ENCODE results near the gene MCMBP. TPM values are rescaled to one million over a fixed set of nuclear protein-coding genes. Genes with fewer than 3 reads are reported as not detected.

The MCMBP gene
- total RNA-seq, 1 donor, result 48.1 TPM

DNA sequence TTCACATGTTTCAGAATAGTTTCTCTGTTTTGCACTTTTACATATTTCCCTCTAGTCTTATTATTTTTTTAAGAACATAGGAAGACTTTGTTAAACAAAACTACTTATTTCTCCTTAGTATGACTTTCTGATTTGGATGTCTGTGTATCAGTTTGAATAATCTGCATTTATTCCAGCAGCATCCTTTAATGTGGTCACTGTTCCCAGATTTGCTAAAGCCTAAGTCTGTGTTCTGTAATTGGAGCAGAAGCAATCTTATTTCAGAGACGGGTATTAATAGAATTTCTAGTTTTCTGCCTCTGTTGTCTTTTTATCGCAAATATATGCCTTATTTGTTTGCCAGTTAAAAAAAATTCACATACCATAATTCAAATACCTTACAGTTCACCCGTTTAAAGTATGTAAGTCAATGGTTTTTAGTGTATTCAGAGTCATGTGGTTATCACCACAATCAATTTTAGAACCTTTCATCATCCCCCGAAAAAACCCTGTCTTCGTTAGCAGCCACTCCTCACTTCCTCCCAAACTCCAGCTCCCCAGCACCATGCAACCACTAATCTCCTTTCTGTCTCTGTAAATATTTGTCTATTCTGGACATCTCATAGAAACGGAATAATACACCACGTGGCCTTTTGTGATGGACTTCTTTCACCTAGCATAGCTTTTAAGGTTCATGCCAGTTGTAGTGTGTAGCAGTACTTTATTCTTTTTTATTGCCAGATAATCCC is 88.1 kb downstream of the MCMBP start:
- Histone ChIP-seq H3K36me3 (ENCODE audit: insufficient read depth, low read length) (no peaks in the 10 kb centered on the region), H3K4me3 (ENCODE audit: insufficient read depth, low read length) (no peak overlapping the region), H3K4me1 (ENCODE audit: insufficient read depth, low read length) (peaks cover 6% of the 10 kb centered on the region), H3K79me2 (ENCODE audit: insufficient read depth, low read length) (no peaks in the 10 kb centered on the region), H3K27me3 (ENCODE audit: insufficient read depth, low read length) (no peaks in the 10 kb centered on the region), H3K27ac (ENCODE audit: low read depth, low read length) (no peak overlapping the region), H4K20me1 (ENCODE audit: insufficient read depth, low read length) (no peaks in the 10 kb centered on the region), H2AFZ (ENCODE audit: low read length) (no peak overlapping the region), H3K4me2 (ENCODE audit: insufficient read depth, low read length) (no peak overlapping the region), H3K9me3 (ENCODE audit: low read depth, low read length) (no peaks in the 10 kb centered on the region)
- DNase-seq (ENCODE audit: insufficient read length, low spot score, missing footprints), result peak; percentile 60
- TF ChIP-seq, protein P1, sequence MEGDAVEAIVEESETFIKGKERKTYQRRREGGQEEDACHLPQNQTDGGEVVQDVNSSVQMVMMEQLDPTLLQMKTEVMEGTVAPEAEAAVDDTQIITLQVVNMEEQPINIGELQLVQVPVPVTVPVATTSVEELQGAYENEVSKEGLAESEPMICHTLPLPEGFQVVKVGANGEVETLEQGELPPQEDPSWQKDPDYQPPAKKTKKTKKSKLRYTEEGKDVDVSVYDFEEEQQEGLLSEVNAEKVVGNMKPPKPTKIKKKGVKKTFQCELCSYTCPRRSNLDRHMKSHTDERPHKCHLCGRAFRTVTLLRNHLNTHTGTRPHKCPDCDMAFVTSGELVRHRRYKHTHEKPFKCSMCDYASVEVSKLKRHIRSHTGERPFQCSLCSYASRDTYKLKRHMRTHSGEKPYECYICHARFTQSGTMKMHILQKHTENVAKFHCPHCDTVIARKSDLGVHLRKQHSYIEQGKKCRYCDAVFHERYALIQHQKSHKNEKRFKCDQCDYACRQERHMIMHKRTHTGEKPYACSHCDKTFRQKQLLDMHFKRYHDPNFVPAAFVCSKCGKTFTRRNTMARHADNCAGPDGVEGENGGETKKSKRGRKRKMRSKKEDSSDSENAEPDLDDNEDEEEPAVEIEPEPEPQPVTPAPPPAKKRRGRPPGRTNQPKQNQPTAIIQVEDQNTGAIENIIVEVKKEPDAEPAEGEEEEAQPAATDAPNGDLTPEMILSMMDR (IDR thresholded peaks at IDR 0.05; ENCODE audit: extremely low read depth, low read depth, low read length), result no peak

DNA sequence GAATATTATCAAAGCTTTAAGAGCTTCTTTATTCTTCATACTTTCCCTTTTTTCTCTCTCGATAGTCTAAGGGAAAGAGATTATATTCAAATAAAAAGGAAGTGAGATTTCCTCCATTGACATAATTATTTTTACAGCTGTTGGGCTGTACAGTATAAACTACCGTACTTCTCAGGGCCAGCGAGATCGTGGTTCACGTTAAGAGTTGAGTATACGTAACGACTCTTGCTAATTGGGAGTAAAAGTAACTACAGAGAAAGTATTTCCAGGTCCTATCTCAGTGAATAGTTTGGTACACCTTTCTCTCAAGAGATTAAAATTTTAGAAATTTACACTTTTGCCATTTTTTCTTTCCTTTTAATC is 89.0 kb downstream of the MCMBP start:
- TF ChIP-seq, protein P1 (IDR thresholded peaks at IDR 0.05; ENCODE audit: extremely low read depth, low read depth, low read length), result no peak
- no peak overlapping the region for H2AFZ ChIP-seq (ENCODE audit: low read length)
- no peak overlapping the region for H3K4me2 ChIP-seq (ENCODE audit: insufficient read depth, low read length)

DNA sequence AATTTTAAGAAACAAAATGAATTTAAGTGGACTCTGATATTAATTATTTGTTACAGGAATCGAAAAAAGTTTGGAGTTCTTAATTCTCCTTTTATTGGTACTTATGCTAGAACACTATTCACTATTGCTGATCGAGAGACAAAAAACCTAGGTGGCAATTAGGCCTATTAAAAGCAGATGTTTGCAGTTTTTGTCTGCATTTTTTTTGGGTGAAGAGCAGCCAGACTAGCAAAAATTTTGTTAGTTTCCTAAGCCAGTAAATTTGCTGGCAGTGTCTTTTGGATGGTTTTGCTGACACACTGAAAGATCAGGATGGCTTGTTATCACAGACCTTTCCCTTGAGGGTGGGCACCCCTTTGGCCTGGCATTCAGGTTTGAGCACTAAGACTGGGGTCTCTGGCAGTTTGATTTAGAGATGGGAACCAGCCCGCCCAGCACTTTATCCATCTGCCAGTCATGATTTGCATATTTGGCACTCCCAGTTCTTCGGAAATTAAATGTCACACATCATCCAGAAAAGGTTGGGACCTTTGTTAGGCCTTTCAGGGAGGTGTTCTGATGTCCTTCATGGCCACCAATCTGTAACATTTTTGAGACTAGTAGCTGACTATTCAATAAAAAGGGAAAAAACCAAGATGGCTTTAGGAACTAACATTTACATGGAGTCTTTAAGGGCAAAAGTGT is 89.5 kb downstream of the MCMBP start:
- DNase-seq (ENCODE audit: insufficient read length, low spot score, missing footprints), result no peak
- no peaks in the 10 kb centered on the region for H3K79me2 ChIP-seq (ENCODE audit: insufficient read depth, low read length)

More for the DNA sequence above, 89.0 kb downstream of the MCMBP start:
- no peak for DNase-seq (ENCODE audit: insufficient read length, low spot score, missing footprints)
- H3K27me3 ChIP-seq (ENCODE audit: insufficient read depth, low read length), result no peaks in the 10 kb centered on the region
- H3K9me3 ChIP-seq (ENCODE audit: low read depth, low read length), result no peaks in the 10 kb centered on the region
- no peak overlapping the region for H3K4me3 ChIP-seq (ENCODE audit: insufficient read depth, low read length)
- no peaks in the 10 kb centered on the region for H3K79me2 ChIP-seq (ENCODE audit: insufficient read depth, low read length)
- no peak overlapping the region for H3K27ac ChIP-seq (ENCODE audit: low read depth, low read length)
- H3K4me1 ChIP-seq (ENCODE audit: insufficient read depth, low read length), result peaks cover 9% of the 10 kb centered on the region
- no peaks in the 10 kb centered on the region for H4K20me1 ChIP-seq (ENCODE audit: insufficient read depth, low read length)
- H3K36me3 ChIP-seq (ENCODE audit: insufficient read depth, low read length), result no peaks in the 10 kb centered on the region

DNA sequence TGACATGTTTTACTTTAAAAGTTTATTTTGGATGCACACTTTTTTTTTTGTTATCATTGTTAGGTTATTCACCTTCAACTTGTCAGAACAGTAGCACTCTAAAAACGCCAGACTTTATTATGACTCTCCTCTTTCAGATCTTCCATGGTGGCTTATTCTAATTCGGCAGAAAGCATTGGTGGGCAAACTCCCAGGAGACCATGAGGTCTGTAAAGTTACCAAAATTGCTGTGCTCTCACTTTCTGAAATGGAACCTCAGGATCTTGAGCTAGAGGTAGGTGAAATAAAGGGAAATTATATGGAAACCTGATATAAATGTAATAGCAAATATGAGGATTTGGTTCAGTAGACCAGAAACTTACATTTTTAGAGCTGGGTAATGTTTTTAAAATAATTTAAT is 91.1 kb downstream of the MCMBP start:
- Histone ChIP-seq H3K4me1 (ENCODE audit: insufficient read depth, low read length) (peaks cover 9% of the 10 kb centered on the region), H3K4me3 (ENCODE audit: insufficient read depth, low read length) (no peak overlapping the region)

More for the DNA sequence above, 89.5 kb downstream of the MCMBP start:
- no peaks in the 10 kb centered on the region for H3K9me3 ChIP-seq (ENCODE audit: low read depth, low read length)
- H3K4me2 ChIP-seq (ENCODE audit: insufficient read depth, low read length), result no peak overlapping the region
- H3K4me1 ChIP-seq (ENCODE audit: insufficient read depth, low read length), result peaks cover 9% of the 10 kb centered on the region
- no peak overlapping the region for H2AFZ ChIP-seq (ENCODE audit: low read length)
- no peak overlapping the region for H3K27ac ChIP-seq (ENCODE audit: low read depth, low read length)
- no peaks in the 10 kb centered on the region for H4K20me1 ChIP-seq (ENCODE audit: insufficient read depth, low read length)
- no peaks in the 10 kb centered on the region for H3K27me3 ChIP-seq (ENCODE audit: insufficient read depth, low read length)
- H3K36me3 ChIP-seq (ENCODE audit: insufficient read depth, low read length), result no peaks in the 10 kb centered on the region
- no peak overlapping the region for H3K4me3 ChIP-seq (ENCODE audit: insufficient read depth, low read length)
- TF ChIP-seq, protein P1 (IDR thresholded peaks at IDR 0.05; ENCODE audit: extremely low read depth, low read depth, low read length), result no peak

More for the DNA sequence above, 91.1 kb downstream of the MCMBP start:
- no peaks in the 10 kb centered on the region for H3K9me3 ChIP-seq (ENCODE audit: low read depth, low read length)
- H3K79me2 ChIP-seq (ENCODE audit: insufficient read depth, low read length), result no peaks in the 10 kb centered on the region
- no peak overlapping the region for H2AFZ ChIP-seq (ENCODE audit: low read length)
- TF ChIP-seq, protein P1 (IDR thresholded peaks at IDR 0.05; ENCODE audit: extremely low read depth, low read depth, low read length), result no peak
- H3K27me3 ChIP-seq (ENCODE audit: insufficient read depth, low read length), result no peaks in the 10 kb centered on the region
- no peaks in the 10 kb centered on the region for H3K36me3 ChIP-seq (ENCODE audit: insufficient read depth, low read length)
- no peak overlapping the region for H3K27ac ChIP-seq (ENCODE audit: low read depth, low read length)
- no peaks in the 10 kb centered on the region for H4K20me1 ChIP-seq (ENCODE audit: insufficient read depth, low read length)
- no peak for DNase-seq (ENCODE audit: insufficient read length, low spot score, missing footprints)
- H3K4me2 ChIP-seq (ENCODE audit: insufficient read depth, low read length), result no peak overlapping the region

Measured in osteoblast (primary cell).